Measurements from ENCODE around the gene URB2.
"Not testable (repeated sequence)": the region's sequence is repeated elsewhere in the genome, so short reads cannot be mapped to it uniquely, and the experiment has no call there.

DNA sequence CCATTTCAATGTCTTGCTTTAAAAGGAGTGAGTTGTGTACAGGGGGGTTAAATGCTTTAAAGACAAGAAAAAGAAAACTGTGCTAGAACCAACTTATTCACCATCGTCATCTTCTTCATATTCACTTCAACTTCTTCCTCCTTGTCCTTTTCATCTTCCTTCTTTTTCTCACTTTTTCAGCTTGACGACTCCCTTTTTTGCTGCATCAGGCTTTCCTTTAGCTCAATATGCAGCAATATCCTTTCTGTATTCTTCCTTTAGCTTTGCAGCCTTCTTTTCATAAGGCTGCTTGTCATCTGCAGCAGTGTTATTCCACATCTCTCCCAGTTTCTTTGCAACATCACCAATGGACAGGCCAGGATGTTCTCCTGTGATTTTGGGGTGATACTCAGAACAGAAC is 79.1 kb downstream of the URB2 start:
- TF ChIP-seq, protein P1, sequence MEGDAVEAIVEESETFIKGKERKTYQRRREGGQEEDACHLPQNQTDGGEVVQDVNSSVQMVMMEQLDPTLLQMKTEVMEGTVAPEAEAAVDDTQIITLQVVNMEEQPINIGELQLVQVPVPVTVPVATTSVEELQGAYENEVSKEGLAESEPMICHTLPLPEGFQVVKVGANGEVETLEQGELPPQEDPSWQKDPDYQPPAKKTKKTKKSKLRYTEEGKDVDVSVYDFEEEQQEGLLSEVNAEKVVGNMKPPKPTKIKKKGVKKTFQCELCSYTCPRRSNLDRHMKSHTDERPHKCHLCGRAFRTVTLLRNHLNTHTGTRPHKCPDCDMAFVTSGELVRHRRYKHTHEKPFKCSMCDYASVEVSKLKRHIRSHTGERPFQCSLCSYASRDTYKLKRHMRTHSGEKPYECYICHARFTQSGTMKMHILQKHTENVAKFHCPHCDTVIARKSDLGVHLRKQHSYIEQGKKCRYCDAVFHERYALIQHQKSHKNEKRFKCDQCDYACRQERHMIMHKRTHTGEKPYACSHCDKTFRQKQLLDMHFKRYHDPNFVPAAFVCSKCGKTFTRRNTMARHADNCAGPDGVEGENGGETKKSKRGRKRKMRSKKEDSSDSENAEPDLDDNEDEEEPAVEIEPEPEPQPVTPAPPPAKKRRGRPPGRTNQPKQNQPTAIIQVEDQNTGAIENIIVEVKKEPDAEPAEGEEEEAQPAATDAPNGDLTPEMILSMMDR (IDR thresholded peaks at IDR 0.05 in 2 of 3, conservative IDR thresholded peaks at IDR 0.05 in 1 of 3; ENCODE audit: borderline replicate concordance in 1 of 3, insufficient read depth in 1 of 3, low read depth in 2 of 3, low read length in 2 of 3) = not testable (repeated sequence)
- not testable (repeated sequence) for TF ChIP-seq POLR2AphosphoS5 (IDR thresholded peaks at IDR 0.05; ENCODE audit: low read depth, low read length); EZH2 (IDR thresholded peaks at IDR 0.05); POLR2A (IDR thresholded peaks at IDR 0.05; ENCODE audit: borderline replicate concordance, extremely low read depth, insufficient read depth, insufficient read length); EZH2phosphoT487 (IDR thresholded peaks at IDR 0.05; ENCODE audit: borderline replicate concordance); ATF3 (IDR thresholded peaks at IDR 0.05); RAD21 (IDR thresholded peaks at IDR 0.05; ENCODE audit: low read depth); FOSL1 (IDR thresholded peaks at IDR 0.05; ENCODE audit: low read depth); ZNF274 (IDR thresholded peaks at IDR 0.05; ENCODE audit: low read depth, low read length); CEBPB (IDR thresholded peaks at IDR 0.05; ENCODE audit: low read depth)
